MM.1S (cell line): Measurements from ENCODE around the gene RIBC1.
"Not testable (repeated sequence)": the region's sequence is repeated elsewhere in the genome, so short reads cannot be mapped to it uniquely, and the experiment has no call there.

ENCODE experiments used
- DNase-seq: peaks from one replicate; pipeline ENCODE4 v3.0.0-alpha.2; 2015
- H2AFZ ChIP-seq: fragments of 300-600 bp; sonication (generic); 2 replicates; pipeline ENCODE4 v1.6.0; 2016; ENCODE audit warnings: antibody characterized with exemption, low read length
- H3F3A ChIP-seq: fragments of 300-600 bp; sonication (generic); 2 replicates; pipeline ENCODE4 v1.6.1; 2016; ENCODE audit warnings: mild to moderate bottlenecking, antibody characterized with exemption, low read length, moderate library complexity, mixed read lengths; ENCODE audit not compliant: insufficient read depth
- H3K27ac ChIP-seq: fragments of 300-600 bp; sonication (generic); 2 replicates; pipeline ENCODE4 v1.5.1; 2016; ENCODE audit warnings: mild to moderate bottlenecking, low read length
- H3K27me3 ChIP-seq: fragments of 300-600 bp; sonication (generic); replicated peaks from 2 replicates; pipeline ENCODE4 v1.6.0; 2016; ENCODE audit warnings: low read length; ENCODE audit not compliant: insufficient read depth
- H3K36me3 ChIP-seq: fragments of 300-600 bp; sonication (generic); replicated peaks from 2 replicates; pipeline ENCODE4 v1.6.1; 2016; ENCODE audit warnings: mild to moderate bottlenecking, low read length, mixed read lengths; ENCODE audit not compliant: insufficient read depth
- H3K4me1 ChIP-seq: fragments of 300-600 bp; sonication (generic); 2 replicates; pipeline ENCODE4 v1.6.1; 2016; ENCODE audit warnings: low read length, mixed read lengths
- H3K4me2 ChIP-seq: fragments of 300-600 bp; sonication (generic); 2 replicates; pipeline ENCODE4 v1.6.0; 2016; ENCODE audit warnings: low read depth, low read length
- H3K4me3 ChIP-seq: fragments of 300-600 bp; sonication (generic); 2 replicates; pipeline ENCODE4 v1.5.1; 2016; ENCODE audit warnings: low read length, mixed read lengths
- H3K79me2 ChIP-seq: fragments of 300-600 bp; sonication (generic); 2 replicates; pipeline ENCODE4 v1.6.1; 2016; ENCODE audit warnings: mixed run types, low read length, mixed read lengths
- H3K9ac ChIP-seq: fragments of 300-600 bp; sonication (generic); 2 replicates; pipeline ENCODE4 v1.6.1; 2016; ENCODE audit warnings: low read length, mixed read lengths
- H3K9me2 ChIP-seq: fragments of 300-600 bp; sonication (generic); replicated peaks from 2 replicates; pipeline ENCODE4 v1.6.1; 2016; ENCODE audit warnings: mild to moderate bottlenecking, low read length, mixed read lengths; ENCODE audit not compliant: insufficient read depth
- H3K9me3 ChIP-seq: fragments of 300-600 bp; sonication (generic); replicated peaks from 2 replicates; pipeline ENCODE4 v1.6.1; 2016; ENCODE audit warnings: mild to moderate bottlenecking, low read length, mixed read lengths; ENCODE audit not compliant: insufficient read depth
- H4K20me1 ChIP-seq: fragments of 300-600 bp; sonication (generic); 2 replicates; pipeline ENCODE4 v1.6.1; 2016; ENCODE audit warnings: mild to moderate bottlenecking, low read length, moderate library complexity, mixed read lengths; ENCODE audit not compliant: insufficient read depth
- CTCF ChIP-seq: fragments of 300-600 bp; sonication (generic); IDR thresholded peaks from 2 replicates; pipeline ENCODE4 v1.5.1; 2016; ENCODE audit warnings: antibody characterized with exemption, low read length, mixed read lengths
- EZH2 ChIP-seq: fragments of 300-600 bp; sonication (generic); optimal IDR thresholded peaks from 2 replicates; pipeline ENCODE3; 2017; ENCODE audit warnings: low read depth, mild to moderate bottlenecking, antibody characterized with exemption, low read length, mixed read lengths
- EZH2phosphoT487 ChIP-seq: fragments of 300-600 bp; sonication (generic); IDR thresholded peaks from 2 replicates; pipeline ENCODE4 v1.6.1; 2018; ENCODE audit warnings: antibody characterized with exemption, low read length

RIBC1 gene

GRCh38 chrX:53398216-53398615, 24.5 kb upstream of the RIBC1 start:
- no peaks in the 10 kb centered on the region for H3K27me3 ChIP-seq
- 0 out of 2 replicates have a peak, but pooled peaks cover 4% of the 10 kb centered on the region for H3K36me3 ChIP-seq
- DNase-seq: no peak

GRCh38 chrX:53403535-53403934, 19.1 kb upstream of the RIBC1 start:
- H3K27ac ChIP-seq: no peak overlapping the region
- no peaks in the 10 kb centered on the region for H3K9me3 ChIP-seq
- H3K4me3 ChIP-seq: no peak overlapping the region
- H3K9me2 ChIP-seq: no peaks in the 10 kb centered on the region
- DNase-seq: no peak
- H3F3A ChIP-seq: no peaks in the 10 kb centered on the region
- no peak for TF ChIP-seq EZH2phosphoT487
- no peak for TF ChIP-seq CTCF
- no peak for TF ChIP-seq EZH2
- no peak overlapping the region for H2AFZ ChIP-seq
- no peak overlapping the region for H3K9ac ChIP-seq
- no peak overlapping the region for H3K4me2 ChIP-seq
- no peaks in the 10 kb centered on the region for H3K4me1 ChIP-seq
- H4K20me1 ChIP-seq: no peaks in the 10 kb centered on the region
- H3K79me2 ChIP-seq: no peaks in the 10 kb centered on the region
- H3K36me3 ChIP-seq: 0 out of 2 replicates have a peak, but pooled peaks cover 4% of the 10 kb centered on the region
- no peaks in the 10 kb centered on the region for H3K27me3 ChIP-seq

More at GRCh38 chrX:53398216-53398615, 24.5 kb upstream of the RIBC1 start:
- Histone ChIP-seq H2AFZ (no peak overlapping the region), H3K9me3 (no peaks in the 10 kb centered on the region), H3K4me2 (no peak overlapping the region), H3F3A (no peaks in the 10 kb centered on the region), H3K4me1 (no peaks in the 10 kb centered on the region), H3K9ac (no peak overlapping the region), H3K79me2 (no peaks in the 10 kb centered on the region), H3K9me2 (no peaks in the 10 kb centered on the region), H4K20me1 (no peaks in the 10 kb centered on the region), H3K4me3 (no peak overlapping the region), H3K27ac (no peak overlapping the region)
- TF ChIP-seq EZH2 (no peak), EZH2phosphoT487 (no peak), CTCF (no peak)

- Histone ChIP-seq H3K27ac (no peak overlapping the region), H3K4me3 (no peak overlapping the region), H3K4me2 (no peak overlapping the region), H3F3A (no peaks in the 10 kb centered on the region), H3K27me3 (no peaks in the 10 kb centered on the region), H3K4me1 (no peaks in the 10 kb centered on the region), H4K20me1 (no peaks in the 10 kb centered on the region; the same call in 1 of the 2 replicates), H2AFZ (no peak overlapping the region), H3K9me3 (no peaks in the 10 kb centered on the region), H3K36me3 (no peaks in the 10 kb centered on the region), H3K79me2 (peaks cover 44% of the 10 kb centered on the region), H3K9ac (no peak overlapping the region), H3K9me2 (no peaks in the 10 kb centered on the region)
- DNase-seq: no peak
- TF ChIP-seq EZH2: no peak
- TF ChIP-seq CTCF: no peak
- TF ChIP-seq EZH2phosphoT487: no peak
Measured at GRCh38 chrX:53412446-53412845, 10.2 kb upstream of the RIBC1 start.

GRCh38 chrX:53420351-53420750, 2.3 kb upstream of the RIBC1 start:
- Histone ChIP-seq H3K4me2 (peak overlapping the region; percentile 85; the same call in 1 of the 2 replicates), H3K79me2 (peaks cover 66% of the 10 kb centered on the region)
- DNase-seq, H3K4me1 ChIP-seq, H3K9me3 ChIP-seq, H3K36me3 ChIP-seq, H3K27ac ChIP-seq, H3K4me3 ChIP-seq, H4K20me1 ChIP-seq, H3F3A ChIP-seq, H3K9ac ChIP-seq, H3K9me2 ChIP-seq, H2AFZ ChIP-seq, H3K27me3 ChIP-seq: not testable (repeated sequence)
